ENCODE measurements around the gene APEH.

DNA sequence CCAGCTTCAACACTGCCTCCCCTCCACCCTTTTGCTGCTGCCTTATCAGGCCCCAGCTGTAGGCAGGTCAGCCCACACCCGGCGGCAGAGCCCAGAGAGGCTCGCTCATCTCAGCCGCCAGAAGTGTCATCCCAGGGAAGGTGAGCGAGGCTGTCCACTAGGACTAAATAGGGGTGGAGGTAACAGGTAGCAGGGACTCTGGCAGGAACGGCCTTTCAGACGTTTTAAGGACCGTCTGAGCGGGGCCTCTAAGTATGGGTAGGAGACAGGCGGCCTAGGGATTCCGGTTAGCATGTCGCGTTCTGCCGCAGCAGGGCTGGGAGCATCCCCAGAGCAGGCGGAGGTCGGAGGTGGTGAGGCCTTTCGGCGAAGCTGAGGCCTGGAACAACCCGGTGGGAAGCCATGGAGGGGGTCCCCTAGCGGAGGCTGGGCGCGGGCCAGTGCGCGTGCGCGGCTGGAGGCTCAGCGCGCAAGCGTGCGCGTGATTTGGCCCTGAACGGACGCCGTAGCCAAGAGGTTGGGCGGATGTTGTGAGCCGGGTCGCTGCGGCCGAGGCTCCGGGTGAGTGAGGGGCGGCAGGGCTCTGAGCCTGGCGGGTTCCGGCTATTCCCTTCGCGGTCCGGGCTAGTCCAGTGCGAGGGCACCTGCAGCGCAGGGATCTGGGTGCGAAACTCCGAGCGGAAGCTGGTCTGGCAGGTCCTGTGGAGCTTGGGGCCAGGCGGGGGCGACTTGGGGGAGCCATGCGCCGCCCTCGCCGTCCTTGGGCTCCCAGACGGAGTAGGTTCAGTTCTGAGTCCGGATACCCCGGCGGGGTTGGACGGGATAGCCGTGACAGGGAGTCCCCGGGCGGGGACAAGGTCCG is 15.1 kb downstream of the APEH start, which contains the start of the genes MST1 and RNF123:
- TF ChIP-seq, protein P1, sequence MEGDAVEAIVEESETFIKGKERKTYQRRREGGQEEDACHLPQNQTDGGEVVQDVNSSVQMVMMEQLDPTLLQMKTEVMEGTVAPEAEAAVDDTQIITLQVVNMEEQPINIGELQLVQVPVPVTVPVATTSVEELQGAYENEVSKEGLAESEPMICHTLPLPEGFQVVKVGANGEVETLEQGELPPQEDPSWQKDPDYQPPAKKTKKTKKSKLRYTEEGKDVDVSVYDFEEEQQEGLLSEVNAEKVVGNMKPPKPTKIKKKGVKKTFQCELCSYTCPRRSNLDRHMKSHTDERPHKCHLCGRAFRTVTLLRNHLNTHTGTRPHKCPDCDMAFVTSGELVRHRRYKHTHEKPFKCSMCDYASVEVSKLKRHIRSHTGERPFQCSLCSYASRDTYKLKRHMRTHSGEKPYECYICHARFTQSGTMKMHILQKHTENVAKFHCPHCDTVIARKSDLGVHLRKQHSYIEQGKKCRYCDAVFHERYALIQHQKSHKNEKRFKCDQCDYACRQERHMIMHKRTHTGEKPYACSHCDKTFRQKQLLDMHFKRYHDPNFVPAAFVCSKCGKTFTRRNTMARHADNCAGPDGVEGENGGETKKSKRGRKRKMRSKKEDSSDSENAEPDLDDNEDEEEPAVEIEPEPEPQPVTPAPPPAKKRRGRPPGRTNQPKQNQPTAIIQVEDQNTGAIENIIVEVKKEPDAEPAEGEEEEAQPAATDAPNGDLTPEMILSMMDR (IDR thresholded peaks at IDR 0.05): peak in 2 of 4 experiments; percentile 49 to 53
- TF ChIP-seq POLR2AphosphoS5 (IDR thresholded peaks at IDR 0.05) (peak; percentile 95), POLR2A (IDR thresholded peaks at IDR 0.05) (peak; percentile 57)

All from prostate gland (tissue), 2 donors.